ENCODE results near the gene TCF3. TPM values are rescaled to one million over a fixed set of nuclear protein-coding genes. Genes with fewer than 3 reads are reported as not detected.

TCF3 gene
- total RNA-seq, 2 donors from 2014 or later: 65.2 to 104 TPM

GRCh38 chr19:1613146-1613545 lies 39.3 kb downstream of the TCF3 start:
- DNase-seq (ENCODE audit: low spot score in 2 of 2): no peak
- Mint-ChIP-seq H3K9me3 (no peaks in the 10 kb centered on the region), H3K27ac (no peak overlapping the region), H3K36me3 (peaks cover 4 to 19% of the 10 kb centered on the region in 2 donors)
- ATAC-seq: no peak

GRCh38 chr19:1612114-1613086 lies 40.0 kb downstream of the TCF3 start:
- DNase-seq (ENCODE audit: low spot score in 2 of 2): no peak
- ATAC-seq: no peak
- Mint-ChIP-seq H3K9me3 (no peaks in the 10 kb centered on the region), H3K36me3 (peaks cover 4 to 19% of the 10 kb centered on the region in 2 donors), H3K27ac (no peak overlapping the region)

DNA sequence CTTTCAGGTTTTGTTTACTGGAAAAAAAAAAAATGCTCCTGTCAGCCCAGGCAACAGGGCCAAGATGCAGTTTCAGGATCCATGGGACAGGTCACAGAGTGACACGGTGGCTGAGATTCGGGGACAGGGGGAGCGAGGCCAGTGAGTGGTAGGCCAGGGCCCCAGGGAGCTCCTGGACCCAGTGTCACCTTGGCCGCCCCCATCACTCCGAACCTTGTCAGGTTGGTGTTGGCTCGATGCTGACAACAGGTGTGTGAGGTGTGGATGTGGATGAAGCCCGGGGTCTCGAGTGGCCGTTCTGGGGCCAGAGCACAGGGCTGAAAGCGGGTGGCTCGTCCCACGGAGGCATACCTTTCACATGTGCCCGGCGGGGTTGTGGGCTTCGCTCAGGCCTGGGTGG lies 41.1 kb downstream of the TCF3 start:
- H3K27ac Mint-ChIP-seq: no peak overlapping the region
- no peaks in the 10 kb centered on the region for H3K9me3 Mint-ChIP-seq
- DNase-seq (ENCODE audit: low spot score in 2 of 2) (no peak), ATAC-seq (no peak)
- H3K36me3 Mint-ChIP-seq: peaks cover 4 to 10% of the 10 kb centered on the region in 2 donors

- Mint-ChIP-seq H3K9me3 (no peaks in the 10 kb centered on the region), H3K27ac (no peak overlapping the region), H3K36me3 (peaks cover under 1 to 6% of the 10 kb centered on the region in 2 donors)
- DNase-seq (ENCODE audit: low spot score in 2 of 2) (no peak), ATAC-seq (no peak)
These were observed 41.8 kb downstream of the TCF3 start for GRCh38 chr19:1610579-1610978.

DNA sequence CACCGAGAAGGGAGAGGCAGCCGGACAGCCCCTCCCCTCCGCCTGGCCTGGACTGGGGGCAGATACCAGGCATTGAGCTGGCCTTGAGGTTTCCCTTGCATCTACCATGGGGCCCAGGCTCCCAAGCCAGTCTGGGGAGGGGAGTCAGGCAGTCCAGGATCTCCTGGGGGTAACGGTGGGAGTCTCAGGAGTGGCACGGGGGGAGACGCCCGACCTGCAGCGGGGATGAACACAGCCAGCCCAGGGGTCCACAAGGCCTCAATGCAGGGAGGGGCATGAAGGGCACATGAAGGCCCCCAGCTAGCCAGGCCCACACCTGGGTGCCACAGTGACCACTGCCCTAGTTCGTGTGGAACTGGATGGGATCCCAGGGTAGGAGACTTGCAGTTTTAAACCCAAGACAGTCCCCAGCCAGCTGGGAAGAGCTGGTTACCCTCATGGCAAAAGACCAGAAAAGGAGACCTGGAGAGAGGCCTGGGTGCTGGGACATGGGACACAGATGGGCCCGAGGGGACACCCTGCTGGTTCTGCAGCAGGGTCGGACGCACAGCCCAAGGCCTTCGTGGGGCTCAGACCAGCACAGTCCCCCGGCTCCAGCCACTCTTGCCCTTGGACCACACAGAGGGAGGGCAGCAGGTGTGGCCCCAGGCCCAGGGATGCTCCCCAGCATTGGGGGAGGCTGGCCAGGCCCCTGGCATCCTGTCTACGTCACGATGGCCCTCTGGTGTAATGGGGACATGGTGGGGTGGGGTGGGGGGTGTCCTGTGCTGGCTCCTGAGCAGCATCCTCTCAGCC lies 42.5 kb downstream of the TCF3 start:
- DNase-seq (ENCODE audit: low spot score in 2 of 2) (no peak), ATAC-seq (no peak)
- peak overlapping the region; percentile 49 to 50 for H3K27ac Mint-ChIP-seq
- H3K36me3 Mint-ChIP-seq: peaks cover 0 to 6% of the 10 kb centered on the region in 2 donors
- no peaks in the 10 kb centered on the region for H3K9me3 Mint-ChIP-seq

GRCh38 chr19:1609103-1609396 lies 43.4 kb downstream of the TCF3 start:
- peaks cover 0 to 5% of the 10 kb centered on the region in 2 donors for H3K36me3 Mint-ChIP-seq
- no peaks in the 10 kb centered on the region for H3K9me3 Mint-ChIP-seq
- peak overlapping the region in 1 of 2 donors; percentile 77 for H3K27ac Mint-ChIP-seq
- DNase-seq (ENCODE audit: low spot score in 2 of 2) (no peak), ATAC-seq (no peak)

GRCh38 chr19:1608359-1609102 lies 43.9 kb downstream of the TCF3 start:
- DNase-seq (ENCODE audit: low spot score in 2 of 2) (no peak), ATAC-seq (no peak)
- Mint-ChIP-seq H3K36me3 (peaks cover 0 to 5% of the 10 kb centered on the region in 2 donors), H3K27ac (peak overlapping the region; percentile 36 to 77), H3K9me3 (no peaks in the 10 kb centered on the region)

DNA sequence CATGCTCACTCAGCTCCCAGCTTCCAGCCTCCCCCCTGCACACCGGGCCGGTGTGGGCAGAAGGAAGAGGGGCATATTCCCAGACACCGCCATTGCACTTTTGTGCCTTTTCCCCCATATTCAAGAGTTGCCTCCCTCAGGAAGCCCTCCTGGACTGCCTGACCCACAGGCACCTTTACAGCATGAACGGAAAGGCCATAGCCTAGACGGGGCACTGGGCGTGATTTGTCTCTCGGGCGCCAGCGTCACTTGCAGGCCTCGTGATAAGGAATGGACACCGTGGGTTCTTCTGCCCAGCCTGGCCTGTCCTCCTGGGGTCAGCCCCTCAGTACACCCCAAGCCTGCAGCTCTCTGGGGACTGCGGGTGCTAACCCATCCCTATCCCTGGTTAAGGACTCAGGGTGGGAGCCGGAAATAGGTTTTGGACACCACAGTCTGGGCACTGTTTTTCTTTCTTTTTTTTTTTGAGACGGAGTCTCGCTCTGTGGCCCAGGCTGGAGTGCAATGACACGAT lies 46.2 kb downstream of the TCF3 start:
- Mint-ChIP-seq H3K27ac (peak overlapping the region; percentile 94 to 97), H3K9me3 (no peaks in the 10 kb centered on the region), H3K36me3 (peaks cover 0 to 13% of the 10 kb centered on the region in 2 donors)
- peak; percentile 9 to 26 for ATAC-seq
- peak in 1 of 2 donors; percentile 67 for DNase-seq (ENCODE audit: low spot score in 2 of 2)

DNA sequence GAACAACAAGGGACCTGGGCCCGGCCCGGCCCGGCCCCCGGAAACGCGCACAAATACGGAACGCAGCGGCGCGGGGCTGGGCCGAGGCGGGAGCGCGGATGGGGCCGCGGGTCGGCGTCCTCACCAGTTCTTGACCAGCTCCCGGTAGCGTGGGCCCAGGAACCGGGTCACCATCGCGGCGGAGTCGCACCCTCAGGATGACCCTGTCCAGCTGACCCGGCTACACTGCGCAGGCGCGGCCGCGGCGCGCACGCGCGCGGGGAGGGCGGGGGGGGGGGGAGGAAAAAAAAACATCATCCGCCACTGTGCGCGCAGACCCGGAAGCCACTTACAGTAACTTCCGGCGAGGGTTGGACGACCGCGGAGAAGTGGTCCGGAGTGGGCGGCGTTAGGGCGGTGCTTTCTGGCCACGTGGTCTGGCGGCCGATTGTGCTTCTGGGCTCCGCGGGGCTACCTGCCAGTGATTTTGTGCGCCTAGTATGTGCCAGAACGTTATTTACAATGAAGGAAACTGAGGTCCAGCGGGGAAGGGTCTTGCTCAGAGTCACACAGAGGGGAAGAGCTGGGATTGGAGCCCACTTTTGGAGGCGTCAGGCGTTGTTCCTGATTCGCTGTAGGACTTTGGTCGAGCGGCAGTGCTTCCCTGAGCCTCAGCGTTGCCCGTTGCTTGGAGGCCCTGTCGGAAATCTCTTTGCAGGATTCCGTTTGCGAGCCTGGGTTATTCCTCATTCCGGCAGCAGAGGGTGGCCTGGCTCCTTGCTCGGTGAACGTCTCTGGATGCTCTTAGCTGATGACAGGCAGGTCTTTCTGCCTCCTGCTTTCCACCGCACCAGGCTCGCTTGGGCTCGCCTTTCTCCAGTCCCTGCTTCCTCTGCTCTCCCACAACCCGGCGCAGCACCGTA lies 46.9 kb downstream of the TCF3 start, which contains the start of gene UQCR11:
Gene UQCR11 (minus strand): TSS at position 227 of the 902 bp plus-strand sequence. CDS start 53 bp downstream, at position 174.
- H3K27ac Mint-ChIP-seq: peak within 1 kb of the TSS; percentile 94 to 97
- DNase-seq (ENCODE audit: low spot score in 2 of 2) (peak; percentile 91 to 95), ATAC-seq (peak; percentile 89 to 92)
- peaks cover 0 to 13% of the 10 kb centered on the region in 2 donors for H3K36me3 Mint-ChIP-seq
- no peaks in the 10 kb centered on the region for H3K9me3 Mint-ChIP-seq

GRCh38 chr19:1602091-1602707 lies 50.2 kb downstream of the TCF3 start:
- Mint-ChIP-seq H3K36me3 (peaks cover 0 to 17% of the 10 kb centered on the region in 2 donors), H3K9me3 (no peaks in the 10 kb centered on the region), H3K27ac (peak overlapping the region in 1 of 2 donors; percentile 29)
- DNase-seq (ENCODE audit: low spot score in 2 of 2) (no peak), ATAC-seq (no peak)

- peaks cover 0 to 19% of the 10 kb centered on the region in 2 donors for H3K36me3 Mint-ChIP-seq
- ATAC-seq: no peak
- no peaks in the 10 kb centered on the region for H3K9me3 Mint-ChIP-seq
- DNase-seq (ENCODE audit: low spot score in 2 of 2): no peak
- peak overlapping the region in 1 of 2 donors; percentile 44 for H3K27ac Mint-ChIP-seq
These were observed 50.8 kb downstream of the TCF3 start for GRCh38 chr19:1601613-1602064.

DNA sequence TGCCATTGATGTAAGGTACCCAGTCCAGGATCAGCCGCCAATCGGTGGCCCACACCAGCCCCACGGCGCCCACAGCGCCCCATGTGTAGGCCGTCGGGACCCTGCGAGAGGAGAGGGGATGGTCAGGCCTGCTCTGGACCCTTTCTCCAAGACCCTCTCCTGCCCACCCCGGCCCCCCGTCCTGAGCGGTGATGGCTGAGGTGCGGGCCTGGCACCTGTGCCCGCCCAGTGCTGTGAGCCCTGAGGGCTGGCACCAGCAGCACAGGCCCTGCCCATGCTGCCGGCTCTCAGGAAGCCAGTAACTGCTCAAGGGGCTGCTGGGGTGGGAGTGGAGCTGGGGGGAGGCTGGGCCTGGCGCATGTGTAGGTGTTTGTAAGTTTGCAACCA lies 53.0 kb downstream of the TCF3 start:
- Mint-ChIP-seq H3K9me3 (no peaks in the 10 kb centered on the region), H3K36me3 (peaks cover 0 to 15% of the 10 kb centered on the region in 2 donors), H3K27ac (no peak overlapping the region)
- DNase-seq (ENCODE audit: low spot score in 2 of 2): no peak
- no peak for ATAC-seq

- no peaks in the 10 kb centered on the region for H3K9me3 Mint-ChIP-seq
- DNase-seq (ENCODE audit: low spot score in 2 of 2): no peak
- peak overlapping the region in 1 of 2 donors; percentile 29 for H3K27ac Mint-ChIP-seq
- peak in 1 of 2 donors; percentile 11 for ATAC-seq
- H3K36me3 Mint-ChIP-seq: peaks cover 0 to 14% of the 10 kb centered on the region in 2 donors
These were observed 53.5 kb downstream of the TCF3 start for GRCh38 chr19:1598777-1599459.

DNA sequence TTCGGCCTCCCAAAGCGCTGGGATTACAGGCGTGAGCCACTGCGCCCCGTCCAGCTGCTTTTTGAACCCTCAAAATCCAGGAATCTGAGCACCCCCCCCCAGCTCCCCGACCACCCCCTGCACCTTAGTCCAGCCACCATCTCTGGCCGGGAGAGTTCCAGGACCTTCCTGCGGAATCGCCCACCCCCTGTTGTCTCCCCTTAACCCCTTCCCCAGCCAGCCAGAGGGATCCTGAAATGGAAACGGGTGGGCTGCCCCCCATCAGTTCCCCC lies 59.0 kb downstream of the TCF3 start:
- peaks cover 8 to 14% of the 10 kb centered on the region in 2 donors for H3K36me3 Mint-ChIP-seq

More for the DNA sequence above, 59.0 kb downstream of the TCF3 start:
- DNase-seq (ENCODE audit: low spot score in 2 of 2) (no peak), ATAC-seq (no peak)
- Mint-ChIP-seq H3K9me3 (no peaks in the 10 kb centered on the region), H3K27ac (peak overlapping the region in 1 of 2 donors; percentile 83)
